ENCODE data around the gene EPHB2. TPM values are rescaled to one million over a fixed set of nuclear protein-coding genes. Genes with fewer than 3 reads are reported as not detected.

Gene EPHB2
- polyA plus RNA-seq, 1 donor from 2014 or later, result 22.8 TPM

- no peak for TF ChIP-seq EZH2 (IDR thresholded peaks at IDR 0.05; ENCODE audit: borderline replicate concordance, insufficient read depth, low read length, poor library complexity, severe bottlenecking)
- TF ChIP-seq MXI1 (conservative IDR thresholded peaks at IDR 0.05; ENCODE audit: poor library complexity, severe bottlenecking), result no peak
- no peak for TF ChIP-seq TAF1 (IDR thresholded peaks at IDR 0.05; ENCODE audit: low read depth)
- TF ChIP-seq SMC3 (conservative IDR thresholded peaks at IDR 0.05; ENCODE audit: poor library complexity), result no peak
- no peak for TF ChIP-seq REST (IDR thresholded peaks at IDR 0.05; ENCODE audit: borderline replicate concordance)
- no peak for TF ChIP-seq EP300 (conservative IDR thresholded peaks at IDR 0.05; ENCODE audit: poor library complexity, severe bottlenecking)
- TF ChIP-seq POLR2AphosphoS5 (IDR thresholded peaks at IDR 0.05), result no peak
- no peak for TF ChIP-seq RAD21 (conservative IDR thresholded peaks at IDR 0.05)
- TF ChIP-seq CTCF (IDR thresholded peaks at IDR 0.05; ENCODE audit: poor library complexity, severe bottlenecking), result no peak
- H3K9me2 ChIP-seq (ENCODE audit: insufficient read depth, low read length), result no peaks in the 10 kb centered on the region
- H3K79me2 ChIP-seq (replicated peaks; ENCODE audit: insufficient read depth, low read length), result no peaks in the 10 kb centered on the region
- H3K4me2 ChIP-seq (ENCODE audit: low read length), result no peak overlapping the region
- no peaks in the 10 kb centered on the region for H3K36me3 ChIP-seq (ENCODE audit: insufficient read depth, low read length)
- H3K27me3 ChIP-seq (ENCODE audit: insufficient read depth, low read depth, low read length), result no peaks in the 10 kb centered on the region
- H3F3A ChIP-seq (ENCODE audit: insufficient read depth, low read length, poor library complexity, severe bottlenecking), result no peaks in the 10 kb centered on the region
- no peak overlapping the region for H3K27ac ChIP-seq (ENCODE audit: low read length)
- H2AFZ ChIP-seq (ENCODE audit: low read depth, low read length), result no peak overlapping the region
- H3K4me3 ChIP-seq (ENCODE audit: low read length), result no peak overlapping the region
- H3K9ac ChIP-seq (ENCODE audit: low read length), result no peak overlapping the region
- H4K20me1 ChIP-seq (ENCODE audit: insufficient read depth), result no peaks in the 10 kb centered on the region
- H3K9me3 ChIP-seq (ENCODE audit: low read length), result no peaks in the 10 kb centered on the region
Measured at GRCh38 chr1:22689505-22689904, 21.1 kb upstream of the EPHB2 start.

- H3K36me3 ChIP-seq (ENCODE audit: insufficient read depth, low read length), result no peaks in the 10 kb centered on the region
- H3K9me3 ChIP-seq (ENCODE audit: low read length), result no peaks in the 10 kb centered on the region
- H3K9ac ChIP-seq (ENCODE audit: low read length), result no peak overlapping the region
- H3K4me3 ChIP-seq (ENCODE audit: low read length), result no peak overlapping the region
- no peak for TF ChIP-seq REST (IDR thresholded peaks at IDR 0.05; ENCODE audit: borderline replicate concordance)
- no peak for TF ChIP-seq POLR2AphosphoS5 (IDR thresholded peaks at IDR 0.05)
- no peak for TF ChIP-seq CTCF (IDR thresholded peaks at IDR 0.05; ENCODE audit: poor library complexity, severe bottlenecking)
- no peak for TF ChIP-seq EZH2 (IDR thresholded peaks at IDR 0.05; ENCODE audit: borderline replicate concordance, insufficient read depth, low read length, poor library complexity, severe bottlenecking)
- no peak for TF ChIP-seq MXI1 (conservative IDR thresholded peaks at IDR 0.05; ENCODE audit: poor library complexity, severe bottlenecking)
- TF ChIP-seq SMC3 (conservative IDR thresholded peaks at IDR 0.05; ENCODE audit: poor library complexity), result no peak
- no peak for TF ChIP-seq EP300 (conservative IDR thresholded peaks at IDR 0.05; ENCODE audit: poor library complexity, severe bottlenecking)
- no peak for TF ChIP-seq RAD21 (conservative IDR thresholded peaks at IDR 0.05)
- TF ChIP-seq TAF1 (IDR thresholded peaks at IDR 0.05; ENCODE audit: low read depth), result no peak
- no peak overlapping the region for H3K27ac ChIP-seq (ENCODE audit: low read length)
- no peaks in the 10 kb centered on the region for H3K27me3 ChIP-seq (ENCODE audit: insufficient read depth, low read depth, low read length)
- no peak overlapping the region for H3K4me2 ChIP-seq (ENCODE audit: low read length)
- H3F3A ChIP-seq (ENCODE audit: insufficient read depth, low read length, poor library complexity, severe bottlenecking), result no peaks in the 10 kb centered on the region
- no peak overlapping the region for H2AFZ ChIP-seq (ENCODE audit: low read depth, low read length)
- no peaks in the 10 kb centered on the region for H3K9me2 ChIP-seq (ENCODE audit: insufficient read depth, low read length)
- H3K79me2 ChIP-seq (replicated peaks; ENCODE audit: insufficient read depth, low read length), result no peaks in the 10 kb centered on the region
- no peaks in the 10 kb centered on the region for H4K20me1 ChIP-seq (ENCODE audit: insufficient read depth)
Measured at GRCh38 chr1:22691031-22691753, 19.4 kb upstream of the EPHB2 start.
